Activated naive CD4-positive, alpha-beta T cell treated with anti-CD3 and anti-CD28 coated beads, Interleukin-2, amount 50 U/mL, for 16 hours (primary cell): ENCODE measurements around the gene RNF31.

ENCODE experiments used
- DNase-seq: peaks from one replicate; pipeline ENCODE4 v3.0.0-alpha.2; 2020

Gene RNF31

DNA sequence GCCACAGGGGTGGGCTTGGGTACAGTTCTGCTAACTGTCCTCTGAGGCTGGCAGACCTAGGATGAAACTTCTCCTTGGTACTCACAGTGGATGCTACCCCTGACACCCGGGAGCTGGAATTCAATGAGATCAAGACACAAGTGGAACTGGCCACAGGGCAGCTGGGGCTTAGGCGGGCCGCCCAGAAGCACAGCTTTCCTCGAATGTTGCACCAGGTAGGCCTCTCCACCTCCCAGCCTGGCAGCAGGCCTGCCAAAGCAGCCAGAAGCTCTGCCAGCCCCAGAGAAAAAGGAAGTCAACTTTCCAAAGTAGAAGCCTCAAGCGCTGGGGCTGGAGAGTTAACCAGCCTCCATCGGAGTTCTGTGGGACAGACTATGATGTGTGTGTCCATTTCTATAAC is 30.1 kb upstream of the RNF31 start:
- no peak for DNase-seq

DNA sequence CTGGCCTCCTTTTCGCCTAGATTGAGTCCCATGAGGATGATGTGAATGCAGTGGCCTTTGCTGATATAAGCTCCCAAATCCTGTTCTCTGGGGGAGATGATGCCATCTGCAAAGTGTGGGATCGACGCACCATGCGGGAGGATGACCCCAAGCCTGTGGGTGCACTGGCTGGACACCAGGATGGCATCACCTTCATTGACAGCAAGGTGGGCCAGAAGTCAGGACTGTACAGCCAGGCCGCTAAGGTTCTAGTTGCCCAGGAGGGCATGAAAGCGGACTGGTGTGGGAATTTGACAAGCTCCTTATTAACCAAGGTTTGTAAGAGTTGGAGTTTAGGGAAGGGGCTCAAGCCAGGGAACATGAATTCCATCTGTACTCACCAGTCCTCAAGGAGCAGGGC is 27.6 kb upstream of the RNF31 start:
- DNase-seq: no peak

DNA sequence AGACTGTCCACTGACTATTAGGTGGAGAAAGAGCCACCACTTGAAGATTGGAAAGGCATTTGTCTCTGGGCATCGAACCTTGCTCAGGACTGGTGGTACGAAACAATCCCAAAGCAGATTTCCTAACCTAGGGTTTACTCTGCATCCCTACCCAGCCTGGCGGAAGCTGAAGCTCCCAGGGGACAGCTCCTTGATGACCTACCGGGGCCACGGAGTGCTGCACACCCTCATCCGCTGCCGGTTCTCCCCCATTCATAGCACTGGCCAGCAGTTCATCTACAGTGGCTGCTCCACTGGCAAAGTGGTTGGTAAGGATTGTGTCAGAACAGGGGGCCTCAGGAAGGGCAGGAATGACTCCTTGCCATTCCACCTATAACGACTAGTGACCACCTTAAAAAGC is 26.1 kb upstream of the RNF31 start:
- DNase-seq: no peak

GRCh38 chr14:24122416-24122815 is 24.9 kb upstream of the RNF31 start:
- no peak for DNase-seq

DNA sequence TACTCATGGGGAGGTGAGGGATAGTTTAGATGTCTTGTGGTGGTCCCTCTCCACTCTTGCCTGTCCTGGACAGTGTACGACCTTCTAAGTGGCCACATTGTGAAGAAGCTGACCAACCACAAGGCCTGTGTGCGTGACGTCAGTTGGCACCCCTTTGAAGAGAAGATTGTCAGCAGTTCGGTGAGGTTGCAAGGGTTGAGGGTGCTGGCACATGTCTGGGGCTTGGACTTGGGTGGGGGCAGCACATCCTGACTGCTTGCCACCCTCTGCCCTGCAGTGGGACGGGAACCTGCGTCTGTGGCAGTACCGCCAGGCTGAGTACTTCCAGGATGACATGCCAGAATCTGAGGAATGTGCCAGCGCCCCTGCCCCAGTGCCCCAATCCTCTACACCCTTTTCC is 24.4 kb upstream of the RNF31 start:
- no peak for DNase-seq

- no peak for DNase-seq
Observed at GRCh38 chr14:24123424-24124417, 23.6 kb upstream of the RNF31 start.

DNA sequence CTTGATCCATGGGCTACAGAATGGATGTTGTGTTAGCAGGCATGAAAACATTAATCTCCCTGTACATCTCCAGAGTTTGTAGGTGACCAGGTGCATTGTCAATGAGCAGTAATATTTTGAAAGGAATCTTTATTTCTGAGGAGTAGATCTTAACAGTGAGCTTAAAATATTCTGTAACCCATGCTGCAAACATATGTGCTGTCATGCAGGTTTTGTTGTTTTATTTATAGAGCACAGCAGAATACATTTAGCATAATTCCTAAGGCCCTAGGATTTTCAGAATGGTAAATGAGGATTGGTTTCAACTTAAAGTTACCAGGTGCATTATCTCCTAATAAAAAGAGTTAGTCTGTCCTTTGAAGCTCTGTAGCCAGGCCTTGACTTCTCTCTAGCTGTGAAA is 20.4 kb upstream of the RNF31 start:
- DNase-seq: no peak

- DNase-seq: no peak
Observed at GRCh38 chr14:24127673-24128072, 19.6 kb upstream of the RNF31 start.

DNA sequence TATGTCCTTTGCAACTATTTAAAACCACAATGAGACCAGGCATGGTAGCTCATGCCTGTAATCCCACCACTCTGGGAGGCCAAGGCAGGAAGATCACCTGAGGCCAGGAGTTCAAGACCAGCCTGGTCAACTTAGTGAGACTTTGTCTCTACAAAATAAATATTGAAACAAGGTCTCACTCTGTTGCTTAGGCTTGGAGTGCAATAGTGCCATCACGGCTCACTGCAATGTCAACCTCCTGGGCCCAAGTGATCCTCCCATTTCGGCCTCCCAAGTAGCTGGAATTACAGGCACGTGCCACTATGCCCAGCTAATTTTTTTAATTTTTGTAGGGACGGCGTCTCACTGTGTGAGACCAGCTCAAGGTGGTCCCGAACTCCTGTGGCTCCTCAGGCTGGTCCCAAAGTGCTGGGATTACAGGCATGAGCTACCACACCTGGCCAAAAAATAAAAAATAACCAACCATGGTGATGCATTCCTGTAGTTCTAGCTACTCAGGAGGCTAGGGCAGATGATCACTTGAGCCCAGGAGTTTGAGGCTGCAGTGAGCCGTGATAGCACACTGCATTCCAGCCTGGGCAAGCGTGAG is 17.8 kb upstream of the RNF31 start:
- DNase-seq: no peak

DNA sequence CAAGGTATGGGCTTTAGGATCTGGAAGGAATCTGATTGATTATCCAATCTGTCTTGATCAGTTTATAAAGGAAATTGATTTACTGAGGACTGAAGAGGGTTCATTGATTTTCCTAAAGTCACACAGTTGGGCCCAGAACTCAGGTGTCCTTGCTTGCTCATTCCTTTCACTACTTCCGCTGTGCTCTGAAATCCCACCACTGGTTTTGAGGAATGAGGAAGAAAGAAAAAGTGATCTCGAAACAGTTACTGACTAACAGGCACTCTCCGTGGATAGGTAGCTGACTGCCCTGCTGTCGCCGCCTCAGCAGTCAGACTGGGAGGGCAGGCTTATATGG is 16.9 kb upstream of the RNF31 start, which contains the start of gene FITM1:
FITM1 (plus strand) TSS at position 280 of the 337 bp plus-strand sequence. CDS start 905 bp downstream, outside the sequence.
- DNase-seq: no peak

- DNase-seq: no peak
Observed at GRCh38 chr14:24130717-24131548, 16.4 kb upstream of the RNF31 start.

- no peak for DNase-seq
Observed at GRCh38 chr14:24131549-24131966, 15.7 kb upstream of the RNF31 start.

GRCh38 chr14:24132061-24132685 is 15.1 kb upstream of the RNF31 start:
- peak; percentile 36 for DNase-seq

DNA sequence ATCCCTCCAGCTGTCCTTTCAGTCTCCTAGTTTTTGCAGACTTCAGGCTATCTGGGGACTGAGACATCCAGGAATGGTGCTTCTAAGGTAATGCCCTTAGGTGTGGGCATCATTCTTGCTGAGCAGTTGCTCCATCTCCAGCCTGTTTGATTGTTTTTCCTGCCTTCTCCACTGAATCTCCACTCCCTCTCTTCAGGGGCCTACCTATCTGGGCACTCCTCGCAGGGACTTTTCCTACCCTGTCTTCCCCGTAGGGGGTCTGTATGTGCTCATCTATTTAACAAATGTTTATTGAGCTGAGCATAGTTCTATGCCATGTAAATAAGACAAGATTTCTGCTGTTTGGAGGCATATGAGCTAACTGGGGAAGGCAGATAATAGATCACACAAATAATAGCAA is 14.3 kb upstream of the RNF31 start:
- DNase-seq: no peak

DNA sequence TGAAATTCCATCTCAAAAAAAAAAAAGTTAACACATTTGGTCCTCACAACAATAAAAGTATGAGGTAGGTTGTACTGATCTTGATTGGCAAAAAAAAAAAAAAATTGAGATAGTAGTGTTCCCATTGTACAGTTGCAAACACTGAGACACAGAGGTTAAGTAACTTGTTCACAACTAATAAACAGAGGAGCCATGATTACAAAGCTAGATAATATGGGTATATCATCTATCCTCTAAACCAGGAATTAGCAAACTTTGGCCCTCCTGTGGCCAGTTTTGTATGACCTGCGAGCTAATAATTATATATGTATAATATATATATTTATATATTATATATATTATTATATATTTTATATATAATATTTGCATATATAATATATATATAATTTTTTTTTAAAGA is 13.6 kb upstream of the RNF31 start:
- DNase-seq: no peak

DNA sequence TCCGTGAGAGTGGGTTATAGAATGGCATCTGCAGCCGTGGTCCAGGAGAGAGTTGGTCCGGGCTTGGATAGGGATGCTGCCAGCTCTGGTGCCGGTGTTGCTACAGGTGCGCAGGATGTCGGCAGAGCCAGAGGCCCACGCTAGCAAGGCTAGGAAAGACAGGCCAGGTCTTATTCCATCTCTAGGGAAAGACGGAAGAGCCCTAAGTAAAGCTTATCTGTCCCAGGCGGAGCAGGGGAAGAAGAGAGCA is 11.8 kb upstream of the RNF31 start:
- DNase-seq: no peak

DNA sequence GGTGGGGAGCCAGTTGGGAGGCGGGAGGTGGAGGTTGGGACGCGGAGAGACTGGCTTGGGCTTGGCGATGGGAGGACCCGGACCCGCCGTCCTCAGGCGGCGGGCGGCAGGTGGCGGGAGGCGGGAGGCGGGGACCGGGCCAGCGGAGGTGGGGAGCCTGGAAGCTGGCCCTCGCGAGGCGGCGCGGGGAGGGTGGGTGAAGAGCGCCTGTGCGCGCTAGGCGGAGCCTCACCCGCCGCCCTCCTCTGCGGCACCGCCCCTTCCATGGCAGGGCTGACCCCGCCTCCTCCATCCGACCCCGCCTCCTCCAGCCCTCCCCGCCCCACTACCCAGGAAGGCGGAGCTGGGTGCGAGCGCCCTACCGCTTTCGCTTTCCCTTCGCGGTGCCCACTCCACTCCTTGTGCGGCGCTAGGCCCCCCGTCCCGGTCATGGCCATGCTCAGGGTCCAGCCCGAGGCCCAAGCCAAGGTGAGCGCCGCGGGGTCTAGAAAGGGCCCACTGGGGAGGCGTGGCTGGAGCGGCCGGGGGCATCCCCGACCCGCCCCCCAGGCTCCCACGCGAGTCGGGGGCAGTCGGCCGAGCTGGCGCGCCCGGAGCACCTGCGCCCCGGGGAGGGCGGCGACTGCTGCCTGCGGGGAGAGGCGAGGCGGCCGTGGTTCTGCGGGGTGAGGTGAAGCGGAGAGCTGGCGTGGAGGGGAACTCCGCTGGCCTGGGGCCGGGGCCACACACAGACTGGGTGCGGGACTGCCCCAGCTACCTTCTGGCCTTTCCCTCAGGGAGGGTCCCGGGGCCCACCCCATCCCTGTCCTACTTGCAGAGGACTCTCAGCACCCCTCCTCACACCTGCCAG is 11.2 kb upstream of the RNF31 start, which contains the start of gene PSME1:
PSME1 (plus strand) TSS at position 361 of the 850 bp plus-strand sequence; CDS start at position 430, 69 bp downstream.
- peak; percentile 92 for DNase-seq

- DNase-seq: no peak
Observed at GRCh38 chr14:24136684-24137528, 10.4 kb upstream of the RNF31 start.

DNA sequence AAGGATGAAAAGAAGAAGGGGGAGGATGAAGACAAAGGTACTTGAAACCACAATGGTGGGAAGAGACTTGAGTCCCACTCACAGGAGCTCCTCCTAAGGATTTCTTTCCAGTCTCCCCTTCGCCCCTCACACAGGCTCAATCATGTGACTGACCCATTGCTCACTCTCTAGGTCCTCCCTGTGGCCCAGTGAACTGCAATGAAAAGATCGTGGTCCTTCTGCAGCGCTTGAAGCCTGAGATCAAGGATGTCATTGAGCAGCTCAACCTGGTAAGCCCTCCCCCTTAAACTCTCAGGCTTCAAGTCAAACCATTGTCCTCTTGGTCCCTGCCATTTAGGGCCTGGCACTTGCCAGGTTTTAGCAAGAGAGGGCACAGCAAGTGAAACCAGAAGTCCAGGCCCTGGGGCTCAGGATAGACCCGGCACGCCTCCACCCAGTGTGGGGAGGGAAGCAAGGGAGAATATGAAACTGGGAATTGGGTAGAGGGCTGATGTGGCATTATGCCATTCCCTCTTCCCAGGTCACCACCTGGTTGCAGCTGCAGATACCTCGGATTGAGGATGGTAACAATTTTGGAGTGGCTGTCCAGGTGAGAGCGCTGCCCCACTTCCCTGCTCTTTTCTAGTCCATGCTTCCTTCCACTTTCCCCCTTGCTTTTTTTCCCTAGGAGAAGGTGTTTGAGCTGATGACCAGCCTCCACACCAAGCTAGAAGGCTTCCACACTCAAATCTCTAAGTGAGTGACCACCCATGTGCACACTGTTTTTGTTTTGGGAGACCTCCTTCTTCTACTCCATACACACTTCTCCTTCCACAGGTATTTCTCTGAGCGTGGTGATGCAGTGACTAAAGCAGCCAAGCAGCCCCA is 9.5 kb upstream of the RNF31 start:
- DNase-seq: no peak
